ENCODE measurements around the gene RMP24.
"Not testable (repeated sequence)": the region's sequence is repeated elsewhere in the genome, so short reads cannot be mapped to it uniquely, and the experiment has no call there.

The RMP24 gene

DNA sequence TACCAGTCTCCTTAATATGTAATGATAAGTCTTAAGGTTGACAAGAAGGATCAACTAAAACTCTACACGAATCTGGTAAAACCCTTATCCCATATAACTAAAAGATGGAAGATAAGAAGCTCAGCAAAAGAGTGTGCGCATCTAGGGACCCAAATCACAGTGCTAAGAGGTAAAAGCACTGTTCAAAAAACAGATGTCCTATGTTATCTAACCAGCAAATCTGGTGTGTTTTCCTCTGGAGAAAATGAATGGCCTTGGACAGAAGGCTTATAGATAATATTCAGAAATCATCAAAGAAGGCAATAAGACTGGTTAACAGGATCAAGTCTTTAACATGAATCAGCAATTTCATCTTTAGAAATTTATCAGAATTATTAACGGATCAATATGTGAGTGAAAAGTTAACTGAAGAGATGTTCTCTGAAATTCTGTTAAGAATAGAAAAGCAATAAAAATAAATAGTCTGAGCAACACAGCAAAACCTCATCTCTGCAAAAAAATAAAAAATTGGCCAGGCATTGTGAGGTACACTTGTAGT is 47.8 kb downstream of the RMP24 start:
- Histone ChIP-seq H3K4me3 (ENCODE audit: low read depth in 1 of 5, low read length in 5 of 5) (no peak overlapping the region), H3K36me3 (ENCODE audit: control insufficient read depth in 5 of 5, insufficient read depth in 5 of 5, low read length in 5 of 5) (peaks cover 4 to 10% (median 7%) of the 10 kb centered on the region in 5 donors), H3K27me3 (ENCODE audit: control insufficient read depth in 5 of 5, insufficient read depth in 4 of 5, low read length in 5 of 5) (no peaks in the 10 kb centered on the region), H3K27ac (ENCODE audit: low read depth, low read length) (no peak overlapping the region), H3K9me3 (ENCODE audit: control insufficient read depth in 5 of 5, low read length in 5 of 5) (no peaks in the 10 kb centered on the region), H3K9ac (ENCODE audit: low read length in 5 of 5) (no peak overlapping the region), H3K4me1 (ENCODE audit: control insufficient read depth in 5 of 5, insufficient read depth in 5 of 5, low read length in 5 of 5) (peaks cover 0 to 4% (median 0%) of the 10 kb centered on the region in 5 donors)

DNA sequence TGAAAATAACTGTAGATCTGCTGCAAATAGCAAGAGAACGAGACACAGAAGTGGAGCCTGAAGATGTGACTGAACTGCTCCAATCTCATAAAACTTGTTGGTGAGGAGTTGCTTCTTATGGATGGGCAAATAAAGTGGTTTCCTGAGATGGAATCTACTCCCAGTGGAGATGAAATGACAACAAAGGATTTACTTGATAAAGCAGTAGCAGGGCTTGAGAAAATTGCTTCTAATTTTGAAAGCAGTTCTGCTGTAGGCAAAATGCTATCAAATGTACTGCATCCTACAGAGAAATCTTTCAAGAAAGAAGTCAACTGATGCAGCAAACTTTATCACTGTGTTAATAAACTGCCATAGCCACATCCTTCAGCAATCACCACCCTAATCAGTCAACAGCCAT is 50.9 kb downstream of the RMP24 start:
- H3K9ac ChIP-seq (ENCODE audit: low read length in 5 of 5) = no peak overlapping the region
- no peaks in the 10 kb centered on the region for H3K9me3 ChIP-seq (ENCODE audit: control insufficient read depth in 5 of 5, low read length in 5 of 5)
- no peaks in the 10 kb centered on the region for H3K4me1 ChIP-seq (ENCODE audit: control insufficient read depth in 5 of 5, insufficient read depth in 5 of 5, low read length in 5 of 5)
- no peak overlapping the region for H3K27ac ChIP-seq (ENCODE audit: low read depth, low read length)
- H3K27me3 ChIP-seq (ENCODE audit: control insufficient read depth in 5 of 5, insufficient read depth in 4 of 5, low read length in 5 of 5) = no peaks in the 10 kb centered on the region
- peaks cover 16 to 28% (median 19%) of the 10 kb centered on the region in 5 donors for H3K36me3 ChIP-seq (ENCODE audit: control insufficient read depth in 5 of 5, insufficient read depth in 5 of 5, low read length in 5 of 5)
- H3K4me3 ChIP-seq (ENCODE audit: low read depth in 1 of 5, low read length in 5 of 5) = no peak overlapping the region

- not testable (repeated sequence) for H3K9ac ChIP-seq (ENCODE audit: low read length in 5 of 5); H3K27ac ChIP-seq (ENCODE audit: low read depth, low read length); H3K9me3 ChIP-seq (ENCODE audit: control insufficient read depth in 5 of 5, low read length in 5 of 5); H3K4me3 ChIP-seq (ENCODE audit: low read depth in 1 of 5, low read length in 5 of 5); H3K4me1 ChIP-seq (ENCODE audit: control insufficient read depth in 5 of 5, insufficient read depth in 5 of 5, low read length in 5 of 5); H3K27me3 ChIP-seq (ENCODE audit: control insufficient read depth in 5 of 5, insufficient read depth in 4 of 5, low read length in 5 of 5)
- H3K36me3 ChIP-seq (ENCODE audit: control insufficient read depth in 5 of 5, insufficient read depth in 5 of 5, low read length in 5 of 5) = peaks cover 21 to 32% (median 23%) of the 10 kb centered on the region in 5 donors
Measured at GRCh38 chr18:36024241-36024640, 51.8 kb downstream of the RMP24 start.

- H3K9ac ChIP-seq (ENCODE audit: low read length in 5 of 5) = no peak overlapping the region
- H3K4me1 ChIP-seq (ENCODE audit: control insufficient read depth in 5 of 5, insufficient read depth in 5 of 5, low read length in 5 of 5) = no peaks in the 10 kb centered on the region
- H3K36me3 ChIP-seq (ENCODE audit: control insufficient read depth in 5 of 5, insufficient read depth in 5 of 5, low read length in 5 of 5) = peaks cover 22 to 32% (median 23%) of the 10 kb centered on the region in 5 donors
- no peak overlapping the region for H3K27ac ChIP-seq (ENCODE audit: low read depth, low read length)
- no peaks in the 10 kb centered on the region for H3K27me3 ChIP-seq (ENCODE audit: control insufficient read depth in 5 of 5, insufficient read depth in 4 of 5, low read length in 5 of 5)
- H3K9me3 ChIP-seq (ENCODE audit: control insufficient read depth in 5 of 5, low read length in 5 of 5) = no peaks in the 10 kb centered on the region
- H3K4me3 ChIP-seq (ENCODE audit: low read depth in 1 of 5, low read length in 5 of 5) = no peak overlapping the region
Measured at GRCh38 chr18:36025025-36025424, 52.5 kb downstream of the RMP24 start.

DNA sequence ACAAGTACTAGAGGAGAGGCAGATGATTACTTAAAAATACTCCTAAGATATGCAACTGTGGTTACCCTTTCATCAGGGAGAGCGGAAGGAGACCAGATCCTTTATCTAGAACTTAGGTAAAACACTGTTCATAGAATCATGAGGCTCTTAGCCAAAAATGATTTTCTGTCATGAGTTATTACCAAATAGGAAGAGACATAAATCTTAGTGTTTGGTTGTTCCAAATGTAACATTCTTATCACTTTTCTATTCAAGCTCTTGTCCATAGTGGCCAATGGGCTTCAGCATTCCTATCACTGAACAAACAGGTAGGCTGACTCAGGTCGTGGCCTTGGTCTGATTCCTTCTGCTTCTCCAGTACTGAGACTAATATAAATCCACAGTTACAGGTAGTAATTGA is 56.4 kb downstream of the RMP24 start:
- Histone ChIP-seq H3K4me3 (ENCODE audit: low read depth in 1 of 5, low read length in 5 of 5) (no peak overlapping the region), H3K9me3 (ENCODE audit: control insufficient read depth in 5 of 5, low read length in 5 of 5) (no peaks in the 10 kb centered on the region), H3K27me3 (ENCODE audit: control insufficient read depth in 5 of 5, insufficient read depth in 4 of 5, low read length in 5 of 5) (no peaks in the 10 kb centered on the region), H3K4me1 (ENCODE audit: control insufficient read depth in 5 of 5, insufficient read depth in 5 of 5, low read length in 5 of 5) (no peaks in the 10 kb centered on the region), H3K9ac (ENCODE audit: low read length in 5 of 5) (no peak overlapping the region), H3K27ac (ENCODE audit: low read depth, low read length) (no peak overlapping the region), H3K36me3 (ENCODE audit: control insufficient read depth in 5 of 5, insufficient read depth in 5 of 5, low read length in 5 of 5) (peaks cover 21 to 40% (median 23%) of the 10 kb centered on the region in 5 donors)

All from subcutaneous abdominal adipose tissue (tissue), 5 donors.